ENCODE measurements around the gene DMWD.

DMWD gene

GRCh38 chr19:45770192-45771101 is 22.2 kb downstream of the DMWD start:
- peak; percentile 91 for DNase-seq (ENCODE audit: low spot score)

GRCh38 chr19:45769821-45770191 is 22.8 kb downstream of the DMWD start:
- no peak for DNase-seq (ENCODE audit: low spot score)

- DNase-seq (ENCODE audit: low spot score) = peak; percentile 95
Observed at GRCh38 chr19:45768984-45769782, 23.5 kb downstream of the DMWD start, which contains the start of gene SIX5. SIX5 (minus strand) TSS chr19:45769252; CDS start chr19:45768844, 408 bp downstream.

GRCh38 chr19:45768655-45768983 is 24.0 kb downstream of the DMWD start:
- DNase-seq (ENCODE audit: low spot score) = peak; percentile 23

GRCh38 chr19:45767881-45768654 is 24.6 kb downstream of the DMWD start:
- no peak for DNase-seq (ENCODE audit: low spot score)

GRCh38 chr19:45767410-45767880 is 25.2 kb downstream of the DMWD start:
- no peak for DNase-seq (ENCODE audit: low spot score)

GRCh38 chr19:45766869-45767346 is 25.7 kb downstream of the DMWD start:
- DNase-seq (ENCODE audit: low spot score) = no peak

- no peak for DNase-seq (ENCODE audit: low spot score)
Observed at GRCh38 chr19:45766296-45766868, 26.3 kb downstream of the DMWD start.

GRCh38 chr19:45765702-45766295 is 26.8 kb downstream of the DMWD start:
- no peak for DNase-seq (ENCODE audit: low spot score)

- no peak for DNase-seq (ENCODE audit: low spot score)
Observed at GRCh38 chr19:45764945-45765701, 27.5 kb downstream of the DMWD start.

GRCh38 chr19:45764475-45764874 is 28.2 kb downstream of the DMWD start:
- DNase-seq (ENCODE audit: low spot score) = no peak

- DNase-seq (ENCODE audit: low spot score) = no peak
Observed at GRCh38 chr19:45763691-45764294, 28.9 kb downstream of the DMWD start.

GRCh38 chr19:45762870-45763631 is 29.6 kb downstream of the DMWD start:
- no peak for DNase-seq (ENCODE audit: low spot score)

- no peak for DNase-seq (ENCODE audit: low spot score)
Observed at GRCh38 chr19:45761714-45762113, 30.9 kb downstream of the DMWD start.

GRCh38 chr19:45758921-45759320 is 33.7 kb downstream of the DMWD start:
- DNase-seq (ENCODE audit: low spot score) = no peak

GRCh38 chr19:45757695-45758094 is 35.0 kb downstream of the DMWD start:
- DNase-seq (ENCODE audit: low spot score) = no peak

GRCh38 chr19:45754323-45754722 is 38.3 kb downstream of the DMWD start:
- no peak for DNase-seq (ENCODE audit: low spot score)

- DNase-seq (ENCODE audit: low spot score) = no peak
Observed at GRCh38 chr19:45753548-45753947, 39.1 kb downstream of the DMWD start.

GRCh38 chr19:45752639-45753038 is 40.0 kb downstream of the DMWD start:
- DNase-seq (ENCODE audit: low spot score) = no peak
